ENCODE measurements around the gene BRPF1.

BRPF1 gene

GRCh38 chr3:9732740-9733115 lies 1.2 kb downstream of the BRPF1 start:
- no peak for DNase-seq

- no peak for DNase-seq
These were observed 5.3 kb downstream of the BRPF1 start for GRCh38 chr3:9736831-9737230.

- DNase-seq, result no peak
These were observed 7.6 kb downstream of the BRPF1 start for GRCh38 chr3:9739181-9739580.

- DNase-seq, result no peak
These were observed 11.0 kb downstream of the BRPF1 start for GRCh38 chr3:9742560-9742959.

GRCh38 chr3:9743548-9743947 lies 12.0 kb downstream of the BRPF1 start:
- DNase-seq, result no peak

GRCh38 chr3:9744162-9744561 lies 12.6 kb downstream of the BRPF1 start:
- no peak for DNase-seq

- DNase-seq, result no peak
These were observed 14.0 kb downstream of the BRPF1 start for GRCh38 chr3:9745521-9745920.

- DNase-seq, result no peak
These were observed 14.8 kb downstream of the BRPF1 start for GRCh38 chr3:9746330-9746729.

GRCh38 chr3:9747267-9747666 lies 15.7 kb downstream of the BRPF1 start:
- DNase-seq, result no peak

- DNase-seq, result no peak
These were observed 16.5 kb downstream of the BRPF1 start for GRCh38 chr3:9748031-9748430.

GRCh38 chr3:9749296-9749644 lies 17.7 kb downstream of the BRPF1 start:
- DNase-seq, result no peak

- DNase-seq, result peak; percentile 98
These were observed 18.4 kb downstream of the BRPF1 start, which contains the start of gene OGG1 for GRCh38 chr3:9749645-9750555. Gene OGG1, plus strand, starts transcription at chr3:9749952. Its CDS starts 335 bp downstream, at chr3:9750287.

- DNase-seq, result no peak
These were observed 19.2 kb downstream of the BRPF1 start for GRCh38 chr3:9750556-9751411.

- no peak for DNase-seq
These were observed 23.1 kb downstream of the BRPF1 start for GRCh38 chr3:9754678-9755077.

GRCh38 chr3:9757427-9757826 lies 25.9 kb downstream of the BRPF1 start:
- no peak for DNase-seq

- no peak for DNase-seq
These were observed 29.4 kb downstream of the BRPF1 start for GRCh38 chr3:9760779-9761505.

- no peak for DNase-seq
These were observed 30.4 kb downstream of the BRPF1 start for GRCh38 chr3:9761919-9762318.

GRCh38 chr3:9762871-9763270 lies 31.3 kb downstream of the BRPF1 start:
- no peak for DNase-seq

- DNase-seq, result no peak
These were observed 34.3 kb downstream of the BRPF1 start for GRCh38 chr3:9765865-9766264.

GRCh38 chr3:9767418-9767817 lies 35.9 kb downstream of the BRPF1 start:
- no peak for DNase-seq

- DNase-seq, result no peak
These were observed 36.7 kb downstream of the BRPF1 start for GRCh38 chr3:9768141-9768775.

GRCh38 chr3:9769012-9769411 lies 37.5 kb downstream of the BRPF1 start:
- no peak for DNase-seq

Measured in activated CD4-positive, alpha-beta T cell treated with anti-CD3 and anti-CD28 coated beads, Interleukin-2, amount 50 U/mL, for 16 hours (primary cell).